ENCODE measurements around the gene PRKAA1. TPM values are rescaled to one million over a fixed set of nuclear protein-coding genes. Genes with fewer than 3 reads are reported as not detected.

Gene PRKAA1
- total RNA-seq, 1 donor, result 95.5 TPM

- DNase-seq (ENCODE audit: insufficient read length, low spot score, missing footprints), result no peak
- peaks cover 53% of the 10 kb centered on the region for H3K79me2 ChIP-seq (ENCODE audit: insufficient read depth, low read length)
- peaks cover 5% of the 10 kb centered on the region for H3K4me1 ChIP-seq (ENCODE audit: insufficient read depth, low read length)
- H3K27me3 ChIP-seq (ENCODE audit: insufficient read depth, low read length), result no peaks in the 10 kb centered on the region
- peaks cover 39% of the 10 kb centered on the region for H3K36me3 ChIP-seq (ENCODE audit: insufficient read depth, low read length)
- H2AFZ ChIP-seq (ENCODE audit: low read length), result no peak overlapping the region
- no peak overlapping the region for H3K4me2 ChIP-seq (ENCODE audit: insufficient read depth, low read length)
- peak overlapping the region; percentile 7 for H3K27ac ChIP-seq (ENCODE audit: low read depth, low read length)
- H3K9me3 ChIP-seq (ENCODE audit: low read depth, low read length), result no peaks in the 10 kb centered on the region
- no peak overlapping the region for H3K4me3 ChIP-seq (ENCODE audit: insufficient read depth, low read length)
- peaks cover 13% of the 10 kb centered on the region for H4K20me1 ChIP-seq (ENCODE audit: insufficient read depth, low read length)
- no peak for TF ChIP-seq CTCF (IDR thresholded peaks at IDR 0.05; ENCODE audit: extremely low read depth, low read depth, low read length)
Measured at GRCh38 chr5:40775846-40776657, 22.1 kb downstream of the PRKAA1 start.

- no peak overlapping the region for H3K4me3 ChIP-seq (ENCODE audit: insufficient read depth, low read length)
- H3K79me2 ChIP-seq (ENCODE audit: insufficient read depth, low read length), result peaks cover 45% of the 10 kb centered on the region
- peak overlapping the region; percentile 7 for H3K27ac ChIP-seq (ENCODE audit: low read depth, low read length)
- no peak for DNase-seq (ENCODE audit: insufficient read length, low spot score, missing footprints)
- TF ChIP-seq CTCF (IDR thresholded peaks at IDR 0.05; ENCODE audit: extremely low read depth, low read depth, low read length), result no peak
- H3K9me3 ChIP-seq (ENCODE audit: low read depth, low read length), result no peaks in the 10 kb centered on the region
- peaks cover 5% of the 10 kb centered on the region for H4K20me1 ChIP-seq (ENCODE audit: insufficient read depth, low read length)
- peaks cover 41% of the 10 kb centered on the region for H3K36me3 ChIP-seq (ENCODE audit: insufficient read depth, low read length)
- no peaks in the 10 kb centered on the region for H3K27me3 ChIP-seq (ENCODE audit: insufficient read depth, low read length)
- no peak overlapping the region for H3K4me2 ChIP-seq (ENCODE audit: insufficient read depth, low read length)
- H2AFZ ChIP-seq (ENCODE audit: low read length), result no peak overlapping the region
- peaks cover 5% of the 10 kb centered on the region for H3K4me1 ChIP-seq (ENCODE audit: insufficient read depth, low read length)
Measured at GRCh38 chr5:40775085-40775845, 22.9 kb downstream of the PRKAA1 start.

DNA sequence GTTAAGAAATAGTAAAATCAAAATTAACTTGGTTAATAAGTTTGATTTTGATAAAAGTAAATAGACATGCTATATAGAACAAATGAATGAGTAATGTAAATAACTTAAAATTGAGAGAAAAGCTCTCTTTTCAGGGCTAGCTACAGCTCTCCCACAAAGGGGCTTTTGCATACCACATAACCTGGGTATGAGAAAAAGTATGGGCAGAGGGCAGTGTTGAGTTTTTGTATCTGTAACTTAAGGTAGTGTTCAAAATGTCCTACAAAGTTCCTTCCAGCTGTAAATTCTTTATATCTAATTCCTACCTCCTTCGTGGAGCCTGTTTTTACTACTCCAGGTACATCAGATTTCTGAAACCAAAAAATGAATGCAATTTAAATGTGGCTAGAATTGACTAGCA lies 23.6 kb downstream of the PRKAA1 start:
- no peak for DNase-seq (ENCODE audit: insufficient read length, low spot score, missing footprints)
- H3K27me3 ChIP-seq (ENCODE audit: insufficient read depth, low read length), result no peaks in the 10 kb centered on the region
- no peaks in the 10 kb centered on the region for H4K20me1 ChIP-seq (ENCODE audit: insufficient read depth, low read length)
- H3K4me2 ChIP-seq (ENCODE audit: insufficient read depth, low read length), result no peak overlapping the region
- H2AFZ ChIP-seq (ENCODE audit: low read length), result no peak overlapping the region
- H3K79me2 ChIP-seq (ENCODE audit: insufficient read depth, low read length), result peaks cover 39% of the 10 kb centered on the region
- no peaks in the 10 kb centered on the region for H3K9me3 ChIP-seq (ENCODE audit: low read depth, low read length)
- no peak overlapping the region for H3K4me3 ChIP-seq (ENCODE audit: insufficient read depth, low read length)
- peaks cover 42% of the 10 kb centered on the region for H3K36me3 ChIP-seq (ENCODE audit: insufficient read depth, low read length)
- TF ChIP-seq CTCF (IDR thresholded peaks at IDR 0.05; ENCODE audit: extremely low read depth, low read depth, low read length), result no peak
- peaks cover 5% of the 10 kb centered on the region for H3K4me1 ChIP-seq (ENCODE audit: insufficient read depth, low read length)
- H3K27ac ChIP-seq (ENCODE audit: low read depth, low read length), result no peak overlapping the region

- Histone ChIP-seq H3K4me1 (ENCODE audit: insufficient read depth, low read length) (peaks cover 3% of the 10 kb centered on the region), H3K4me3 (ENCODE audit: insufficient read depth, low read length) (no peak overlapping the region), H4K20me1 (ENCODE audit: insufficient read depth, low read length) (no peaks in the 10 kb centered on the region), H3K9me3 (ENCODE audit: low read depth, low read length) (no peaks in the 10 kb centered on the region), H3K36me3 (ENCODE audit: insufficient read depth, low read length) (peaks cover 63% of the 10 kb centered on the region), H3K79me2 (ENCODE audit: insufficient read depth, low read length) (peaks cover 9% of the 10 kb centered on the region), H3K4me2 (ENCODE audit: insufficient read depth, low read length) (no peak overlapping the region), H3K27me3 (ENCODE audit: insufficient read depth, low read length) (no peaks in the 10 kb centered on the region), H3K27ac (ENCODE audit: low read depth, low read length) (no peak overlapping the region), H2AFZ (ENCODE audit: low read length) (no peak overlapping the region)
- no peak for DNase-seq (ENCODE audit: insufficient read length, low spot score, missing footprints)
- no peak for TF ChIP-seq CTCF (IDR thresholded peaks at IDR 0.05; ENCODE audit: extremely low read depth, low read depth, low read length)
Measured at GRCh38 chr5:40770764-40771163, 27.4 kb downstream of the PRKAA1 start.
